NCI-H82 (cell line): ENCODE data around the gene TPRN.
"Not testable (repeated sequence)": the region's sequence is repeated elsewhere in the genome, so short reads cannot be mapped to it uniquely, and the experiment has no call there.

Experiments used
- DNase-seq: peaks from one replicate; lab custom pipeline; 2025; lab: John Stamatoyannopoulos, UW

The TPRN gene, protein sequence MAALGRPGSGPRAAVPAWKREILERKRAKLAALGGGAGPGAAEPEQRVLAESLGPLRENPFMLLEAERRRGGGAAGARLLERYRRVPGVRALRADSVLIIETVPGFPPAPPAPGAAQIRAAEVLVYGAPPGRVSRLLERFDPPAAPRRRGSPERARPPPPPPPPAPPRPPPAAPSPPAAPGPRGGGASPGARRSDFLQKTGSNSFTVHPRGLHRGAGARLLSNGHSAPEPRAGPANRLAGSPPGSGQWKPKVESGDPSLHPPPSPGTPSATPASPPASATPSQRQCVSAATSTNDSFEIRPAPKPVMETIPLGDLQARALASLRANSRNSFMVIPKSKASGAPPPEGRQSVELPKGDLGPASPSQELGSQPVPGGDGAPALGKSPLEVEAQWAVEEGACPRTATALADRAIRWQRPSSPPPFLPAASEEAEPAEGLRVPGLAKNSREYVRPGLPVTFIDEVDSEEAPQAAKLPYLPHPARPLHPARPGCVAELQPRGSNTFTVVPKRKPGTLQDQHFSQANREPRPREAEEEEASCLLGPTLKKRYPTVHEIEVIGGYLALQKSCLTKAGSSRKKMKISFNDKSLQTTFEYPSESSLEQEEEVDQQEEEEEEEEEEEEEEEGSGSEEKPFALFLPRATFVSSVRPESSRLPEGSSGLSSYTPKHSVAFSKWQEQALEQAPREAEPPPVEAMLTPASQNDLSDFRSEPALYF

DNA sequence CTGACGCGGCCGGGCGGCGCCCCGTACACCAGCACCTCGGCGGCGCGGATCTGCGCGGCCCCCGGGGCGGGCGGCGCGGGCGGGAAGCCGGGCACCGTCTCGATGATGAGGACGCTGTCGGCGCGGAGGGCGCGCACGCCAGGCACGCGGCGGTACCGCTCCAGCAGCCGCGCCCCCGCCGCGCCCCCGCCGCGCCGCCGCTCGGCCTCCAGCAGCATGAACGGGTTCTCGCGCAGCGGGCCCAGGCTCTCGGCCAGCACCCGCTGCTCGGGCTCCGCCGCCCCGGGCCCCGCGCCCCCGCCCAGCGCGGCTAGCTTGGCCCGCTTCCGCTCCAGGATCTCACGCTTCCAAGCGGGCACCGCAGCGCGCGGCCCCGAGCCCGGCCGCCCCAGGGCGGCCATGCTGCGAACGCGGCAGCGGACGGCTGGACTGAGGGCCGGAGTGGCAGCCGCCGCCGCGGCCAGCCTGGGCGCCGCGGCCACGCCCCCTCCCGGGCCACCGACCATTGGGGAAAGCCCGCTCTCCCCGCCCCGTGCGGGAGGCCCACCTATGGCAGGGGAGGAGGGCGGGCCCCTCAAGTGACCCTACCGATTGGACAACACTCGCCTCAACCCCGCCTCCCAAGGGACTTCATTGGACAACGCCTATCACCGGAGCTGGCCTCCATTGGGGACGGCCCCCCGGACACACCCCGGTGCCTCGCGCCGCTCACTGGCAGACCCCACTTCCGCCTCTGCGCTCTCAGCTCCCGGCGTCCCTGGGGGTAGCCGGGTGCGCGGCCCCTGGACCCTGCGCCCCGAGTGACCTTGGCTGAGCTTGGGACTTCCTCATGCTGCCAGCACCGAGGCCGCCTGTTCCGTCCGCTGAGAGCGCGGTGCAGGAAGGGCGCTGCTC lies at the start of gene TPRN:
TPRN (minus strand) TSS at position 431 of the 894 bp plus-strand sequence; CDS start at position 401, 30 bp downstream.
- peak; percentile 100 for DNase-seq

DNA sequence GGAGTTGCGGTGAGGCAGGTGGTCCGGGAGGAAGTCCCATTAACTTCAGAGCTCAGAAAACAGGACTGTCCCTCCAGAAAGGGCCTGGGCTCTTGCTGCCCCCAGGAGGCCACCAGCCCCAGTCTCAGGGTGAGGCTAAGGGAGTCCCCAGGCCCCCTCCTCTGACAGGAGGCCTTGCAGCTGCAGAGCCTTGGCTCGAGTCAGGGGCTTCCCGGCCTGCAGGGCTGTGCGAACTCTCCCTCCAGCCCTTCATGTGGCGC lies 47.3 kb upstream of the TPRN start:
- DNase-seq = no peak

DNA sequence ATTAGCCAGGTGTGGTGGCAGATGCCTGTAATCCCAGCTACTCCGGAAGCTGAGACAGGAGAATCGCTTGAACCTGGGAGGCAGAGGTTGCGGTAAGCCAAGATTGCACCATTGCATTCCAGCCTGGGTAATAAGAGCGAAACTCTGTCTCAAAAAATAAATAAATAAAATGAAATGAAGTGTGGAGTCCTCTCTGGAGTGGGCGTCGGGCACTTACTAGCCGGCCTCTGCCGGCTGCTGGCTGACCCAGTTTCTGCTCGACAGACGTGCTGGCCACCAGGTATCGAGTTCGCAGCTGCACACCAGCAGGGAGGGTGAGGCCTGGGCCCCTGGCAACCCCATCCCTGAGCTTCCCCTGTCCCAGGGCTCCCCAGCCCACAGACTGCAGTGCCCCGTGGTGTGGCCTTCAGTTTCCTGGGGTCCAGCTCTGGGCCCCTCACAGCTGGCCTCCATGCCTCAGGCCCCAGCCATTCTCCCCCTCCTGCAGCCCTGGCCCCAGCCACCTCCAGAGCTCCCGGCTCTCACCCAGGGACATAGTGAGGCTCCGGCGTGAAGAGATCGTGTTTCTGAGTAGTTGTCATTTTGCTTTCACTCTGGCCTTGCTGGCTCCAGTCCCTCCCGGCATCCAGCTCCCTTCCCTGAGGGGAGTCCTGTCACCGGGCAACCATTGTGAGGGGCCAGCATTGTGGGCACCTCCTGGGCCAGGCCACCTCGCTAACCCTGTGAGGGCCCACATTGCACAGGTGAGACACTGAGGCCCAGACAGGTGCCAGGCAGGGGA lies 46.8 kb upstream of the TPRN start:
- DNase-seq = no peak

DNA sequence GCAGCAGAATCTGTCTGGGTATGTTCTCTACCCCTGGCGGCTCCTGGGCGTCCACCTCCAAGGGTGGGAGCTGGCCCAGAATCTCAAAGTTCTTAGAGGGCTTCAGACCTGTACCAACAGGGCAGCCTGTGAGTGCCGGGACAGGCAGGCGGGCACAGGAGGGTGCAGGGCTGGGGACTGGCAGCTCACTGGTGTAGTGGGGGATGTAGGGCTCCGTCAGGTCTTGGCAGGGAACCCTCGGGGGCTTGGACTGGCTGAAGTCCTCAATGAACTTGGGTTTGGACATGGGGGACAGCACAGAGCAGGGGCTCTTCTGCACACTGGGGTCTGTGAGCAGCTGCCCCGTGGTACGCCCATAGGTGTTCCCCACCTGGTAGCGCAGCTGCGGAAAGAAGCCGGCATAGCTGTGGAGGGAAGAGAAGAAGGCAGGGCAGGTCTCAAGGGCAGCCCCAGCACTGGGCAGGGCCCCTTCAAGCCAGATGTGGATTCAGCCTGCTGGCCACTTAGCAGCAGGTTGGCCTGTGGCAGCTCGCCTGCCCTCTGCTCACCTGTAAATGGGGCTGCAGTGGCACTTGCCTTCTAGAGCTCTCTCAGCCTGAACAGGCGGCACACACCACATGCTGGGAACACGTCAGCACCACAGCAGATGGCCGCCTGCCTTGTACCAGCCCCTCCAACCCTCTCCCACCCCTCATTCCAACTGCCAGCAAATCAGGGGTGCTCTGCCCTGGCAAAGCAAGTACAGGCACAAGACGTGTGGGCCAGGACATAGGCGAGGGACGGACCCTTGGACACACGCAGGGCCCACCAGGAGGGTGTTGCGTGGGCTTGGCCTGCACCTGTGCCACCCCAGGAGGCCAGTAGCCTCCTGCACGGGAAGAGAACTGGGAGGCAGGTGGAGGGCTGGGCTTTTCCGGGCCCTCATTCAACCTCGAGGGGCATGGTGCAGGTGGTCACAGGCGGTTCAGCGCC lies 45.2 kb upstream of the TPRN start:
- no peak for DNase-seq

DNA sequence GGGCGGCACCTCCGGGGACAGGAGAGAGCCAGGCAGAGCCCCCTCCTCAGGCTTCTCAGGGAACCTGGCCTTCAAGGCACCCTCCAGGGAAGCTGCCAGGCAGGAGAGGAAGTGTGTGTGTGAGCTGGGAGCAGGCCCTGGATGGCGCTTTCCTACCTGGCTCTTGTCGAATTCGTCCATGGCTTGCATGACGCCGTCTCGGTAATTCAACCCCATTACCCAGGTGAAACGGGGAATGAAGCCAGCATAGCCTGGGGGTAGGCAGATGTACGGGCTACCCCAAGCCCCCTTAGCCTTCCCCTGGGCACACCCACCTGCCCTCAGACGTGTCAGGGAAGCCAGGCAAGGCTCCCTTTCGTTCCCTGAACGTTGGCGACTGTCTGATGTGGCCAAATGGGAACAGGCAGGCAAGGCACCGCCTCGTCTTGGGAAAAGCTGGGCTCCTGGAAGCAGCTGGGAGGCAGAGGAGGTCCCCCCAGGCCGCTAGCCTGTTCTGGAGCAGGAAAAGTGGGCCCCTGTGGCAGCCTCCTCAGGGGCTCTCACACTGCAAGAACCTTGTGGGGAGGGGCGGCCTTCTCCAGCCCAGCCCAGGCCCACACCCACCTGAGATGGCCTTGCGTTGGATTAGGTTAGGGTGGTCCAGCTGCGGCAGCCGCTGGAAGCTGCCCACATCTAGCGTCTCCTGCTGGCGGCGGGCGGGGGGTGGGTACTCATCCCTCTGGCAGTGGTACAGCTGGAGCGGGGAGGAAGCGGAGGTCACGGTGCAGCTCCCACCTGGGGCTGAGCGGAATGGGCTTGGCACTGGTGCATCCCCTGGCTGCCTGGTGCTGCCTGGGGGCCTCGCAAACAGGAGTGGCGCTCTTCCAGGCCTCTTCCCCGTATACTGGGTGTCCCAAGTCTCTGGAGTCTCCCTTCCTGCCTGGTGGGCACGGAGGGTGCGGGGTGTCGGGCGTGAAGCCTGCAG lies 44.2 kb upstream of the TPRN start:
- peak; percentile 63 for DNase-seq

DNA sequence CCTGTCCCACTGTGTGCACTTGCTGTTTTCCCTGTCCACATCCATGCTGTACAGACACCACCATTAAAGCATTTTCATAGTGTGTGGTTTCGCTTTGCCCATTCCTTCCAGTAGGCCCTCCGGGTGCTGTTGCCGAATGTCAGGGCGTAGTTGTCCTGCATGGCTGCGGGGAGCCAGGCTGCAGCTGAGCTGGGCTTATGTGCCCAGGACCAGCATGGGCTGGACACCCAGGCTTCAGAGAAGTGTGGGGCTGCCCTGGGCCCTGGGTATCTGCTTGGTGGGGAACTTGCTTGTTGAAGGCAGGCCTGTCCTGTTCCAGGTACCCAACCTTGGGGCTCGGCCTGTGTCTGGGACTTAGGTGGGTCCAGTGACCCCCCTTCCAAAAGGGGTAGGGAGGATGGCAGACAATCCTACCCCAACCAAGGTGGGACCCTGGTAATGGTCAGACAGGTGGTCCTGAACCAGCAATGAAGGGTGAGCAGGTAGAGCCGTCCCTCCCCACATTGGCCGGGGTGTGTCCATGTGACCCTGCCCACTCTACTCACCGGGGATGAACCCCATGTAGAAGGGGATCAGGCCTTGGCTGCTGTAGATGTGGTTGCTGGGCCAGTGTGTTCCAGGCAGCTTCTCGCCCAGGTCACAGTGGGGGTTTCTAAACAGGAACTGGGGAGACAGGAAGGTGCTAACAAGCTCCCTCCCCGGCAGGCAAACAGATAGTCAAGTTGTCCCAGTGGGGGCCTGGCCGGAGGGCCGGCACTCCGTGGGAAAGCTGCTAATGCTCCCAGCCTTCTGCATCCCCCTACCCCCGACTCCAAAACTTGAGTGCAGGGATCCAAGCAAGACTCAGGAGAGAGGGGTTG lies 43.3 kb upstream of the TPRN start:
- peak; percentile 63 for DNase-seq

DNA sequence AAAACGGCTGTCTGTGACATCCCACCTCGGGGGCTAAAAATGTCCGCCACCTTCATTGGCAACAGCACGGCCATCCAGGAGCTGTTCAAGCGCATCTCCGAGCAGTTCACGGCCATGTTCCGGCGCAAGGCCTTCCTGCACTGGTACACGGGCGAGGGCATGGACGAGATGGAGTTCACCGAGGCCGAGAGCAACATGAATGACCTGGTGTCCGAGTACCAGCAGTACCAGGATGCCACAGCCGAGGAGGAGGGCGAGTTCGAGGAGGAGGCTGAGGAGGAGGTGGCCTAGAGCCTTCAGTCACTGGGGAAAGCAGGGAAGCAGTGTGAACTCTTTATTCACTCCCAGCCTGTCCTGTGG lies 42.7 kb upstream of the TPRN start:
- not testable (repeated sequence) for DNase-seq

DNA sequence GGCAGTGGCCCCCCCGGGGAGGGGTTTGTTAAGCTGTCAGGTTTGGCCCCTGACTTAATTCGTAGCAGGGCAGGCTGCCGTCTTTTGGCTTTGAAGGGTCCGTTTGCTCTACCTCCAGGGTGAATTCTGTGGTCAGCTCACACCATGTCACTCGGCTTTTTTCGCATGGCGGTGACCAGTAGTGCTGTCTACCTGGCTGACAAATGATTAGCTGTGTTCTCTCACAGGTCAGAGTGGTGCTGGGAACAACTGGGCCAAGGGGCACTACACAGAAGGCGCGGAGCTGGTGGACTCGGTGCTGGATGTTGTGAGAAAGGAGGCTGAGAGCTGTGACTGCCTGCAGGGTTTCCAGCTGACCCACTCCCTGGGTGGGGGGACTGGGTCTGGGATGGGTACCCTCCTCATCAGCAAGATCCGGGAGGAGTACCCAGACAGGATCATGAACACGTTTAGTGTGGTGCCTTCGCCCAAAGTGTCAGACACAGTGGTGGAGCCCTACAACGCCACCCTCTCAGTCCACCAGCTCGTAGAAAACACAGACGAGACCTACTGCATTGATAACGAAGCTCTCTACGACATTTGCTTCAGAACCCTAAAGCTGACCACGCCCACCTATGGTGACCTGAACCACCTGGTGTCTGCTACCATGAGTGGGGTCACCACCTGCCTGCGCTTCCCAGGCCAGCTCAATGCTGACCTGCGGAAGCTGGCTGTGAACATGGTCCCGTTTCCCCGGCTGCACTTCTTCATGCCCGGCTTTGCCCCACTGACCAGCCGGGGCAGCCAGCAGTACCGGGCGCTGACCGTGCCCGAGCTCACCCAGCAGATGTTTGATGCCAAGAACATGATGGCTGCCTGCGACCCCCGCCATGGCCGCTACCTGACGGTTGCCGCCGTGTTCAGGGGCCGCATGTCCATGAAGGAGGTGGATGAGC lies 42.0 kb upstream of the TPRN start:
- DNase-seq = no peak

DNA sequence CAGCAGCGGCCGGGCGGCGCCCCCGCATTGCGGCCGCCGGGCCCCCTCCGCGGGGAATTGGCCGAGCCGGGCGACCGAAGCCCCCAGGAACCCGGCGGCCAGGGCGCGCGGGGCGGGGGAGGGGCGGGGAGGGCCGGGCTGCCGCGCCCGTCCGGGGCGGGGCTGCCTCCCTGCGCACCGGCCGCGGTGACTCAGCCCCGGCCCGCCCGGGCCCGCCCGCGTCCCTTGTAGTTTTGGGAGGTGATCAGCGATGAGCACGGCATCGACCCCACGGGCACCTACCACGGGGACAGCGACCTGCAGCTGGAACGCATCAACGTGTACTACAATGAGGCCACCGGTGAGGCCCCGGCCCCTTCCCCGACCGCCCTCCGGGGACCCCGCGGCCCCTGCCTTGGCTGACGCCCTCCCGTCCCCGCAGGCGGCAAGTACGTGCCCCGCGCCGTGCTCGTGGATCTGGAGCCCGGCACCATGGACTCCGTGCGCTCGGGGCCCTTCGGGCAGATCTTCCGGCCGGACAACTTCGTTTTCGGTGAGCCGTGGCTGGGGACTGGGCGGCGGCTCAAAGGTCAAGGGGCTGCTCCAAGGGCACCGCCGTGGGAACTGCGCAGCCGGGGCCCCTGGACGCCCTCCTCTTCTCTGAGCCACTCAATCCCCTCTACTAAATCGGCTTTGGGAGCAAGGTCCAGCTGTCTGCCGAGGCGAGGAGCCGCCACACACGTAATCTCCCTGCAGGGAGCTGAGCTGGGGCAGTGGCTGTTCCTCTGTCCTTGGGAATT lies 41.1 kb upstream of the TPRN start:
- peak; percentile 94 for DNase-seq

DNA sequence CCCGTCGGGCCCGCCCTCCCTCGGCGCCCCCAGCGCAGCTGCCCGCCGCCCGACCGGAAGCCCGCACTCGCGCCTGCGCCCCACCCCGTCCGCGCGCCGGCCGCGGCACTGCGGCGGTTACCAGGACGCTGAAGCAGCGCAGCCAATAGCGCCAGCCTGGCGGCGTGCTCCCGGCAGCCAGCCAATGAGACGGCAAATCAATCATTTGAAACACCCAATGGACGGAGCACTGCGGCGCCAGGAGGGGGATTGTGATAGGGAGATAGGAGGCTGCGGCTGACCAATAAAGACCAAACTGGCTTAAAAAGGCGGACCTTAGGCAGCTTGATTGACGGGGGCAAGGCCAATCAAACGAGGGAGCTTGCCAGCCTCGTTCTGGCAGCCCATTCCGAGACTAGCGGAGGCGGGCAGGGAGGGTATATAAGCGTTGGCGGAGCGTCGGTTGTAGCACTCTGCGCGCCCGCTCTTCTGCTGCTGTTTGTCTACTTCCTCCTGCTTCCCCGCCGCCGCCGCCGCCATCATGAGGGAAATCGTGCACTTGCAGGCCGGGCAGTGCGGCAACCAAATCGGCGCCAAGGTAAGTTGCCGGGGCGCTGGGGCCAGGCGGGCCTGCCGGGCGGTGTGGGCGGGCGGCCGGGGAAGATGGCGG lies 40.4 kb upstream of the TPRN start, which contains the start of gene TUBB4B:
TUBB4B (plus strand) TSS at position 447 of the 649 bp plus-strand sequence; CDS start at position 521, 74 bp downstream.
- peak; percentile 100 for DNase-seq

DNA sequence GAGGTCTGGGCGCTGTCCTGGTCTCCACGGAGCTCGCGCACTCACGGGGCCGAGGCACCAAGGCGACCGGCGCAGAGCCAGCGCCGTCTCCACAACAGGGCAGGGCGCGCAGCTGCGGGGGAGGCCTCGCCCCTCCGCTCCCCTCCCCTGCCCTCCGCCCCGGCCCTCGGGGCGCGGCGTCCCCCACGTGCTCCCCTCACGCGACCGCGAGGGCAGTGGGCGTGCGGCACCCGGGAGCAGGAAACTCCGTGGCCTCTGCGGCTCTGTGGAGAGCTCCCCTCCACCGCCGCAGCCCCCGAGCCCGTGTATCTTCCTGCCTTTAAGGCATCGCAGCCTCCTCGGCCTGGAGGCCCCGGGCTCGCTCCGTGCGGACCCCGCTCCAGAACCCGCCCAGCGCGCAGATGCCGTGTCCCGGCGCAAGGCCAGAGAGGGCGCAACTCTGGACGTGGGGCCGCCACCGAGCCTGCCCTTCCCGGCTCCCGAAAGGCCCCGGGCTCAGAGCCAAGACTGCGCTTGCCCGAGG lies 39.8 kb upstream of the TPRN start:
- peak; percentile 71 for DNase-seq

DNA sequence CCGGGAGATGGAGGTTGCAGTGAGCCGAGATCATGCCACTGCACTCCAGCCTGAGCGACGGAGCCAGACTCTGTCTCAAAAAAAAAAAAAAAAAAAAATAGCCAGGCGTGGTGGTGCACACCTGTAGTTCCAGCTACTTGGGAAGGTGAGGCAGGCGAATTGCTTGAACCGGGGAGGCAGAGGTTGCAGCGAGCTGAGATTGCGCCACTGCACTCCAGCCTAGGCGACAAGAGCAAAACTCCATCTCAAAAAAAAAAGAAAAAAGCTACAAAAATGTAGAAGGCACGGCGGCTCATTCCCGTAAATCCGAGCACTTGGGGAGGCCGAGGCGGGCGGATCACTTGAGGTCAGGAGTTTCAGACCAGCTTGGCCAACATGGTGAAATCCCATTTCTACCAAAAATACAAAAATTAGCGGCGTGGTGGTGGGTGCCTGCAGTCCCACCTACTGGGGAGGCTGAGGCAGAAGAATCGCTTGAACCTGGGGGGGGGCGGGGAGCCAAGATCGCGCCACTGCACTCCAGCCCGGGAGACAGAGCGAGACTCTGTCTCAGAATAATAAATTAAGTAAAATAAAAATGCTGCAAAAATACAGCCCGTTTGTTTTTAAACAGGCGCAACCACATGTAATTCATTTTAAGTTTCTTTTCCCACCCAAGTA lies 39.1 kb upstream of the TPRN start:
- not testable (repeated sequence) for DNase-seq

DNA sequence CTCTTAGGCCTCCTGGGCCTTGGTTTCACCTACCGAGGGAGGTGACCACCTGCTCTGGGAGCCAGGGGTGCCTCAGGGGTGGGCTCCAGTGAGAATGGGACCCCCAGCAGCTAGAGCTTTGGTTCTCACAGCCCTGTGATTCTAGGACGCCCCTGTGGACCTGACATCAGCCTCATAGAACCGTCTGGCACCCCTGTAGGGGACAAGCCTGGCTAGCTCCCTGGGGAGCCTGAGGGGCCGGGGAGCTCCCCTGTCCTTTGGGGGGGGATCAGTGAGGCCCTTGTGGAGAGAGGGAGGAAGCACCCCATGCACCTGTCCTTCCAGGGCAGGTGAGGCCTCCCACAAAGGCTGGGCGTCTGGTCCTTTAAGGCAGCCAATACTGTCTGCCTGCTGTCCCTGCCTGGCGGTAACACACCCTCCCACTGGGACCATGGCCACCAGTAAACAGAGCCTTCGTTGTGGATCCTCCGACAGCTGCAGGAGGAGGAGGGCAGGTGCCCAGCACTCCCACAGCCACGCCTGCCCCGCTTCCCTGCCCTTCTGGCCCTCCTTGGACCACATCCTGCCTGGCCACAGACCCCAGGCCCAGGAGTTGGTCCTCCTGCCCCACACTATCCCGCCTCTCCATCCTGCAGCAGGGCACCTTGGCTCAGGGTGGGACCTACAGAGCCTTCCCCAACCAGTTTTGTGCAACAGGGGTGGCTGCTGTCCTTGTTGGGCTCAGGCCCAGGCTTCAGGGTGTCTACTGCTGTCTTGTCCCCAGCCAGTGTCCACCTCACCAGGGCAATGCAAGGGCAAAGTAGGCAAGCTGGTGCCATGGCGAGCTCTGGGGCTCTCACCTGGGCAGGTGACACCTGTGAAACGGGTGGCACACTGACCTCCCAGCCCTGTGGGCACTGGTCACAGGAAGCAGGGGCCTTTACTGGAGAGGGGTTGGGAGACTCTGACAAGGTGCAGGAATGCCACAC lies 37.5 kb upstream of the TPRN start:
- DNase-seq = peak; percentile 48

DNA sequence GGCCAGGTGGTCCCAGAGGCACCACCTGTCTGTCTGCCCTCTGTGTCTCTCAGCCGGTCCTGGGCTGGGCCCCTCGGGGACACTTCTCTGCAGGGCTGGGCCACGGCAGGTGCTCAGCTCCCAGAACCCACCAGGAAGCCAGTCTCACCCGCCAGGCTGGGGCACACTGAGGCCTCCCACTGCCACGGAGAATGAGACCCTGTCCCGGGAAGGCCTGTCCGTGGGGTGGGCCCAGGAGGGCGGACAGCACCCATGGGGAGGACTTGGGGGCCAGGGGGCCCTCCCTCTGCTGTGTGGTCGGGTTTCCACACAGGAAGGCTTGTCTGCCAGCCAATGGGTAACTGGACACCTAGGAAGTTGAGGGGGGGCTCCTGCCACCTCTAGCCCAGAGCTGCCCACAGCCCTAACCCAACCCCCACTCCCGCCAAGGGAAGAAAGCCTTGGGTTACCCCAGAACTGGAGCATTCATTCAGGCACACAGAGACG lies 36.4 kb upstream of the TPRN start:
- no peak for DNase-seq
